Measurements from ENCODE around the gene ZNF148. TPM values are rescaled to one million over a fixed set of nuclear protein-coding genes. Genes with fewer than 3 reads are reported as not detected.

The ZNF148 gene
- polyA plus RNA-seq, 2 of the 4 experiments (the other 2 are of a cell fraction): 9.9 to 26.5 TPM

- TF ChIP-seq USF2 (IDR thresholded peaks at IDR 0.05) (no peak), TP53 (CRISPR knock-in tag; IDR thresholded peaks at IDR 0.05) (no peak)
Measured at GRCh38 chr3:125207507-125207906, 167.6 kb downstream of the ZNF148 start (continued).

- Histone ChIP-seq H3K4me3 (no peak overlapping the region), H3K9me3 (no peaks in the 10 kb centered on the region), H3K4me2 (no peak overlapping the region), H3K4me1 (peaks cover 7% of the 10 kb centered on the region), H3K27ac (no peak overlapping the region)
- TF ChIP-seq TFCP2L1 (CRISPR knock-in tag; IDR thresholded peaks at IDR 0.05) (no peak), JUNB (IDR thresholded peaks at IDR 0.05) (no peak), TP53 (CRISPR knock-in tag; IDR thresholded peaks at IDR 0.05) (no peak), CBX2 (IDR thresholded peaks at IDR 0.05; ENCODE audit: borderline replicate concordance, low read depth) (no peak), CHD2 (IDR thresholded peaks at IDR 0.05; ENCODE audit: low read length, partially characterized antibody) (no peak), KDM1A (IDR thresholded peaks at IDR 0.05; ENCODE audit: low read depth) (no peak), NPAS2 (CRISPR knock-in tag; IDR thresholded peaks at IDR 0.05; ENCODE audit: borderline replicate concordance) (no peak), FOSB (CRISPR knock-in tag; IDR thresholded peaks at IDR 0.05) (no peak)
- DNase-seq (ENCODE audit: low read depth in 1 of 2, low spot score in 1 of 2) (no peak), FAIRE-seq (no peak), ATAC-seq (no peak)
- ChIA-PET POLR2A (no interaction called here), CTCF (no interaction called here)
- WGBS (ENCODE audit: missing lambda C conversion rate): 79% methylated on average over 6 of the region's 6 CpGs
Measured at GRCh38 chr3:125206934-125207333, 168.2 kb downstream of the ZNF148 start.

GRCh38 chr3:125203731-125204130, 171.4 kb downstream of the ZNF148 start:
- POLR2A ChIA-PET: no interaction called here
- no peaks in the 10 kb centered on the region for H3K9me3 ChIP-seq
- no peak for ATAC-seq
- CTCF ChIA-PET: interaction anchor here (0.9 kb wide), 1 partner anchor 16 kb away, joined by 5 read pairs; no protein-coding TSS in a partner anchor
- no peak for DNase-seq (ENCODE audit: low read depth in 1 of 2, low spot score in 1 of 2)
- no peak overlapping the region for H3K27ac ChIP-seq
- H3K4me2 ChIP-seq: no peak overlapping the region
- no peak for FAIRE-seq
- no peak overlapping the region for H3K4me3 ChIP-seq
- H3K4me1 ChIP-seq: peaks cover 7% of the 10 kb centered on the region
- TF ChIP-seq NR3C1 (IDR thresholded peaks at IDR 0.05) (no peak), HES2 (IDR thresholded peaks at IDR 0.05) (no peak), RAD21 (conservative IDR thresholded peaks at IDR 0.05 in 1 of 2, IDR thresholded peaks at IDR 0.05 in 1 of 2) (no peak), NFE2L2 (conservative IDR thresholded peaks at IDR 0.05; ENCODE audit: low read length) (no peak), EP300 (IDR thresholded peaks at IDR 0.05) (no peak), TP53 (CRISPR knock-in tag; IDR thresholded peaks at IDR 0.05) (no peak), HDAC2 (IDR thresholded peaks at IDR 0.05) (no peak), ZSCAN20 (CRISPR knock-in tag; IDR thresholded peaks at IDR 0.05) (no peak), RNF2 (IDR thresholded peaks at IDR 0.05; ENCODE audit: borderline replicate concordance, low read depth) (no peak), BHLHE40 (IDR thresholded peaks at IDR 0.05; ENCODE audit: low read depth, low read length) (no peak), ELK1 (IDR thresholded peaks at IDR 0.05; ENCODE audit: low read depth, low read length) (no peak), PBX3 (IDR thresholded peaks at IDR 0.05) (no peak), PHF8 (IDR thresholded peaks at IDR 0.05; ENCODE audit: borderline replicate concordance, low read depth) (no peak), ESRRA (IDR thresholded peaks at IDR 0.05; ENCODE audit: borderline replicate concordance, low read length) (no peak), MYC (IDR thresholded peaks at IDR 0.05; ENCODE audit: borderline replicate concordance, low read length) (no peak)
